ENCODE measurements around the gene RNF157. TPM values are rescaled to one million over a fixed set of nuclear protein-coding genes. Genes with fewer than 3 reads are reported as not detected.

RNF157 gene
- total RNA-seq, 1 experiment from 2014 or later, result 4.0 TPM

DNA sequence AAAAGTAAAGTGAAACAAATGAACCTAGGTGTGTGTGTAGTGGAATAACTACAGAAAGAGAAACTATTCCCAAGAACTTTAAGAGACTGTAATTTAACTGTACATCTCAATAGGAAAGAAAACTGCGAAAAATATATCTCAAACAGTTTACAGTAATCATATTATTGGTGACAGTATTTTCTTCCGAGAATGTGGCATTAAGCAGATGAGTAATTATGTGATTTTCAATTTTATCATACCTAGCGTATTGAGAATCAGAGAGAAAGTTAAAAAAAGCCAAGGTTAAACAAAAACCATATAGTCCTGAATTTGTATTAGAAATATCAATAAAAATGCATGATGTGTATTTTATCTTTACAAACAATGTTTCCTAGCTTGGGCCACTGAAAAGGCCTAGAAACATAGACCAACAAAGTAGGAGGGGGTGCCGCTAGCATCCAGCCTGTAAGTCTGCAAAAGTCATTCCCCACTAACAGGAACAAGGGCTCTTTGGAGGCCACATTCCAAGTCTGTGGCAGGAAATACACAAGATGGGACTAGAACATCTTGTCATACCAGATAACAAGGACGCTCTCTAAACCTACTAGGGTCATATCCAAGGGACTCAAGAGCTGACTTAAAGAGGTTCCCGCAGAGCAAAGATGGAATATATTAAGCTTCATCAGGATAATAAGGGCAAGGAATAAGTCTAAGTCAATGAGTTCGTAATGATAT, 20.5 kb downstream of the RNF157 start:
- H3K27ac ChIP-seq (ENCODE audit: low read length), result no peak overlapping the region
- no peaks in the 10 kb centered on the region for H3K27me3 ChIP-seq (ENCODE audit: control insufficient read depth, insufficient read depth, low read length)
- H3K36me3 ChIP-seq (ENCODE audit: control insufficient read depth, insufficient read depth, low read length), result no peaks in the 10 kb centered on the region
- ATAC-seq, result no peak
- in situ Hi-C loops (cut with HindIII; ENCODE audit: low pct_unique_long_range_greater_than_20kb, low sequenced_read_pairs) (no loop called here), intact Hi-C loops (cut with micrococcal nuclease; ENCODE audit: unreplicated experiment) (no loop called here)
- ChIA-PET POLR2A (no interaction called here), CTCF (interaction anchor here (0.6 kb wide), 1 partner anchor 60 kb away, joined by 3 read pairs; no protein-coding TSS in a partner anchor)
- no peaks in the 10 kb centered on the region for H3K9me3 ChIP-seq (ENCODE audit: control insufficient read depth, insufficient read depth, low read depth, low read length)
- no TSS peak for BruUV-seq (replicated peaks)
- DNase-seq (ENCODE audit: low read depth, low spot score), result no peak
- TF ChIP-seq SIN3A (IDR thresholded peaks at IDR 0.05; ENCODE audit: borderline replicate concordance, insufficient read depth, low read depth, low read length) (no peak), POLR2AphosphoS5 (IDR thresholded peaks at IDR 0.05; ENCODE audit: low read depth, low read length) (no peak), TCF7L2 (IDR thresholded peaks at IDR 0.05; ENCODE audit: low read depth, low read length) (no peak)
- TF ChIP-seq, protein P1, sequence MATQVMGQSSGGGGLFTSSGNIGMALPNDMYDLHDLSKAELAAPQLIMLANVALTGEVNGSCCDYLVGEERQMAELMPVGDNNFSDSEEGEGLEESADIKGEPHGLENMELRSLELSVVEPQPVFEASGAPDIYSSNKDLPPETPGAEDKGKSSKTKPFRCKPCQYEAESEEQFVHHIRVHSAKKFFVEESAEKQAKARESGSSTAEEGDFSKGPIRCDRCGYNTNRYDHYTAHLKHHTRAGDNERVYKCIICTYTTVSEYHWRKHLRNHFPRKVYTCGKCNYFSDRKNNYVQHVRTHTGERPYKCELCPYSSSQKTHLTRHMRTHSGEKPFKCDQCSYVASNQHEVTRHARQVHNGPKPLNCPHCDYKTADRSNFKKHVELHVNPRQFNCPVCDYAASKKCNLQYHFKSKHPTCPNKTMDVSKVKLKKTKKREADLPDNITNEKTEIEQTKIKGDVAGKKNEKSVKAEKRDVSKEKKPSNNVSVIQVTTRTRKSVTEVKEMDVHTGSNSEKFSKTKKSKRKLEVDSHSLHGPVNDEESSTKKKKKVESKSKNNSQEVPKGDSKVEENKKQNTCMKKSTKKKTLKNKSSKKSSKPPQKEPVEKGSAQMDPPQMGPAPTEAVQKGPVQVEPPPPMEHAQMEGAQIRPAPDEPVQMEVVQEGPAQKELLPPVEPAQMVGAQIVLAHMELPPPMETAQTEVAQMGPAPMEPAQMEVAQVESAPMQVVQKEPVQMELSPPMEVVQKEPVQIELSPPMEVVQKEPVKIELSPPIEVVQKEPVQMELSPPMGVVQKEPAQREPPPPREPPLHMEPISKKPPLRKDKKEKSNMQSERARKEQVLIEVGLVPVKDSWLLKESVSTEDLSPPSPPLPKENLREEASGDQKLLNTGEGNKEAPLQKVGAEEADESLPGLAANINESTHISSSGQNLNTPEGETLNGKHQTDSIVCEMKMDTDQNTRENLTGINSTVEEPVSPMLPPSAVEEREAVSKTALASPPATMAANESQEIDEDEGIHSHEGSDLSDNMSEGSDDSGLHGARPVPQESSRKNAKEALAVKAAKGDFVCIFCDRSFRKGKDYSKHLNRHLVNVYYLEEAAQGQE (IDR thresholded peaks at IDR 0.05; ENCODE audit: insufficient read depth in 1 of 2, low read depth in 2 of 2, low read length in 1 of 2), result no peak
- TF ChIP-seq, protein P2, sequence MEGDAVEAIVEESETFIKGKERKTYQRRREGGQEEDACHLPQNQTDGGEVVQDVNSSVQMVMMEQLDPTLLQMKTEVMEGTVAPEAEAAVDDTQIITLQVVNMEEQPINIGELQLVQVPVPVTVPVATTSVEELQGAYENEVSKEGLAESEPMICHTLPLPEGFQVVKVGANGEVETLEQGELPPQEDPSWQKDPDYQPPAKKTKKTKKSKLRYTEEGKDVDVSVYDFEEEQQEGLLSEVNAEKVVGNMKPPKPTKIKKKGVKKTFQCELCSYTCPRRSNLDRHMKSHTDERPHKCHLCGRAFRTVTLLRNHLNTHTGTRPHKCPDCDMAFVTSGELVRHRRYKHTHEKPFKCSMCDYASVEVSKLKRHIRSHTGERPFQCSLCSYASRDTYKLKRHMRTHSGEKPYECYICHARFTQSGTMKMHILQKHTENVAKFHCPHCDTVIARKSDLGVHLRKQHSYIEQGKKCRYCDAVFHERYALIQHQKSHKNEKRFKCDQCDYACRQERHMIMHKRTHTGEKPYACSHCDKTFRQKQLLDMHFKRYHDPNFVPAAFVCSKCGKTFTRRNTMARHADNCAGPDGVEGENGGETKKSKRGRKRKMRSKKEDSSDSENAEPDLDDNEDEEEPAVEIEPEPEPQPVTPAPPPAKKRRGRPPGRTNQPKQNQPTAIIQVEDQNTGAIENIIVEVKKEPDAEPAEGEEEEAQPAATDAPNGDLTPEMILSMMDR (IDR thresholded peaks at IDR 0.05), result no peak
- H3K4me1 ChIP-seq (ENCODE audit: control insufficient read depth, insufficient read depth, low read length), result no peaks in the 10 kb centered on the region
- no peak overlapping the region for H3K4me3 ChIP-seq (ENCODE audit: low read depth in 2 of 2, low read length in 2 of 2)

DNA sequence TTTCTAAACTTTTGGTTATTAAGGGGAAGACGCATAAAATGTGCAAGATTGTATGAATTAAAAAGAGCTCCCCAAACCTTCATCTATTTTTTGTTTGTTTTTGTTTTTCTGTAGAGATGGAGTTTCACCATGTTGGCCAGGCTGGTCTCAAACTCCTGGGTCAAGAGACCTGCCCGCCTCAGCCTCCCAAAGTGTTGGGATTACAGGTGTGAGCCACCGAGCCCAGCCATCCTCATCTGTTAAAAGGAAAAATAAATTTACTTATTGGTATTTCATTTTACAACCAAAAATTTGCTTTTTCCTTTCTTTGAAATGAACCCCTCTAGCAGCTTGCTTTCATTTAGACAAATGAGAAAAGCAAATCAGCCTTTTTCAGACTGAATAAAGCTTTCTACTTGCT, 23.2 kb downstream of the RNF157 start:
- Histone ChIP-seq H3K27me3 (ENCODE audit: control insufficient read depth, insufficient read depth, low read length) (no peaks in the 10 kb centered on the region), H3K36me3 (ENCODE audit: control insufficient read depth, insufficient read depth, low read length) (no peaks in the 10 kb centered on the region), H3K27ac (ENCODE audit: low read length) (no peak overlapping the region), H3K9me3 (ENCODE audit: control insufficient read depth, insufficient read depth, low read depth, low read length) (no peaks in the 10 kb centered on the region), H3K4me1 (ENCODE audit: control insufficient read depth, insufficient read depth, low read length) (no peaks in the 10 kb centered on the region), H3K4me3 (ENCODE audit: low read depth in 2 of 2, low read length in 2 of 2) (no peak overlapping the region)
- CTCF ChIA-PET, result interaction anchor here (0.6 kb wide), 1 partner anchor 263 kb away, joined by 3 read pairs; no protein-coding TSS in a partner anchor
- no peak for DNase-seq (ENCODE audit: low read depth, low spot score)
- in situ Hi-C loops (cut with HindIII; ENCODE audit: low pct_unique_long_range_greater_than_20kb, low sequenced_read_pairs), result no loop called here
- intact Hi-C loops (cut with micrococcal nuclease; ENCODE audit: unreplicated experiment), result no loop called here
- BruUV-seq (replicated peaks), result no TSS peak
- ATAC-seq, result no peak
- POLR2A ChIA-PET, result no interaction called here
- TF ChIP-seq, protein P1 (IDR thresholded peaks at IDR 0.05; ENCODE audit: insufficient read depth in 1 of 2, low read depth in 2 of 2, low read length in 1 of 2), result no peak
- TF ChIP-seq POLR2AphosphoS5 (IDR thresholded peaks at IDR 0.05; ENCODE audit: low read depth, low read length) (no peak), SIN3A (IDR thresholded peaks at IDR 0.05; ENCODE audit: borderline replicate concordance, insufficient read depth, low read depth, low read length) (no peak), TCF7L2 (IDR thresholded peaks at IDR 0.05; ENCODE audit: low read depth, low read length) (no peak)
- TF ChIP-seq, protein P2 (IDR thresholded peaks at IDR 0.05), result no peak

Measured in Panc1 (cell line).